Skin epidermis (tissue), 12 donors: ENCODE data around the gene NECTIN2.

ENCODE experiments used
- H3K27ac ChIP-seq, 21 experiments: fragments of 200-600 bp; sonication (generic) in 11 of 21; one replicate each; pipeline ENCODE4 v1.5.0; 2020; ENCODE audit warnings: mild to moderate bottlenecking in 3 of 21, inconsistent platforms in 2 of 21, moderate library complexity in 2 of 21
- H3K4me3 ChIP-seq, 7 experiments: fragments of 200-600 bp; sonication (generic) in 2 of 7; one replicate each; pipeline ENCODE4 v1.5.0; 2020; ENCODE audit warnings: inconsistent platforms in 2 of 7, mild to moderate bottlenecking in 2 of 7, moderate library complexity in 1 of 7

Gene NECTIN2

GRCh38 chr19:44845612-44846454, at the start of gene NECTIN2:
Gene NECTIN2, plus strand, starts transcription at chr19:44846297. Its CDS starts 229 bp downstream, at chr19:44846526.
- H3K27ac ChIP-seq, result peak within 1 kb of the TSS; percentile 90 to 100 (median 96)
- peak within 1 kb of the TSS; percentile 72 to 94 (median 89) for H3K4me3 ChIP-seq

- no peak overlapping the region for H3K4me3 ChIP-seq
- peak overlapping the region in 4 of 21 experiments; percentile 4 to 60 (median 34) for H3K27ac ChIP-seq
These were observed 49.4 kb upstream of the NECTIN2 start for GRCh38 chr19:44796701-44797115.

- Histone ChIP-seq H3K4me3 (no peak overlapping the region), H3K27ac (peak overlapping the region in 1 of 21 experiments; percentile 37)
These were observed 46.3 kb upstream of the NECTIN2 start for GRCh38 chr19:44799627-44800346.

- Histone ChIP-seq H3K27ac (peak overlapping the region in 1 of 21 experiments; percentile 37), H3K4me3 (no peak overlapping the region)
These were observed 45.6 kb upstream of the NECTIN2 start for GRCh38 chr19:44800461-44800860.

- Histone ChIP-seq H3K4me3 (no peak overlapping the region), H3K27ac (no peak overlapping the region)
These were observed 42.4 kb upstream of the NECTIN2 start for GRCh38 chr19:44803442-44804428.

- peak overlapping the region in 1 of 21 experiments; percentile 62 for H3K27ac ChIP-seq
- no peak overlapping the region for H3K4me3 ChIP-seq
These were observed 39.8 kb upstream of the NECTIN2 start for GRCh38 chr19:44806291-44806690.

GRCh38 chr19:44807162-44807561, 38.9 kb upstream of the NECTIN2 start:
- Histone ChIP-seq H3K27ac (peak overlapping the region in 8 of 21 experiments; percentile 37 to 85 (median 52)), H3K4me3 (no peak overlapping the region)

- Histone ChIP-seq H3K27ac (peak overlapping the region in 11 of 21 experiments; percentile 28 to 85 (median 51)), H3K4me3 (peak overlapping the region in 1 of 7 experiments; percentile 58)
These were observed 38.2 kb upstream of the NECTIN2 start for GRCh38 chr19:44807652-44808462.

- Histone ChIP-seq H3K4me3 (peak within 1 kb of the TSS; percentile 21 to 58 (median 37)), H3K27ac (peak within 1 kb of the TSS in 17 of 21 experiments; percentile 8 to 85 (median 55))
These were observed 37.4 kb upstream of the NECTIN2 start, which contains the start of gene BCAM for GRCh38 chr19:44808463-44809371. Gene BCAM, plus strand, starts transcription at chr19:44809103. Its CDS starts 22 bp downstream, at chr19:44809125.

GRCh38 chr19:44809577-44810233, 36.4 kb upstream of the NECTIN2 start:
- H3K27ac ChIP-seq, result peak overlapping the region in 15 of 21 experiments; percentile 12 to 85 (median 55)
- peak overlapping the region; percentile 21 to 58 (median 37) for H3K4me3 ChIP-seq

- peak overlapping the region in 4 of 21 experiments; percentile 12 to 85 (median 50) for H3K27ac ChIP-seq
- peak overlapping the region in 3 of 7 experiments; percentile 43 to 58 (median 45) for H3K4me3 ChIP-seq
These were observed 35.6 kb upstream of the NECTIN2 start for GRCh38 chr19:44810234-44811121.

- Histone ChIP-seq H3K4me3 (no peak overlapping the region), H3K27ac (no peak overlapping the region)
These were observed 35.0 kb upstream of the NECTIN2 start for GRCh38 chr19:44811122-44811419.

- Histone ChIP-seq H3K27ac (no peak overlapping the region), H3K4me3 (peak overlapping the region in 1 of 7 experiments; percentile 15)
These were observed 33.9 kb upstream of the NECTIN2 start for GRCh38 chr19:44812142-44812718.

- Histone ChIP-seq H3K27ac (no peak overlapping the region), H3K4me3 (no peak overlapping the region)
These were observed 32.8 kb upstream of the NECTIN2 start for GRCh38 chr19:44813070-44813840.
